GF-D8 (cell line): ENCODE measurements around the gene PITPNM3.

ENCODE experiments used
- DNase-seq: peaks from one replicate; lab custom pipeline; 2025; lab: John Stamatoyannopoulos, UW

Gene PITPNM3

GRCh38 chr17:6402258-6402657 lies 154.1 kb downstream of the PITPNM3 start:
- DNase-seq = no peak
